ENCODE measurements around the gene SSR3. TPM values are rescaled to one million over a fixed set of nuclear protein-coding genes. Genes with fewer than 3 reads are reported as not detected.

The SSR3 gene
- total RNA-seq, 4 donors from 2014 or later: 27.5 to 72.9 (median 44.4) TPM

DNA sequence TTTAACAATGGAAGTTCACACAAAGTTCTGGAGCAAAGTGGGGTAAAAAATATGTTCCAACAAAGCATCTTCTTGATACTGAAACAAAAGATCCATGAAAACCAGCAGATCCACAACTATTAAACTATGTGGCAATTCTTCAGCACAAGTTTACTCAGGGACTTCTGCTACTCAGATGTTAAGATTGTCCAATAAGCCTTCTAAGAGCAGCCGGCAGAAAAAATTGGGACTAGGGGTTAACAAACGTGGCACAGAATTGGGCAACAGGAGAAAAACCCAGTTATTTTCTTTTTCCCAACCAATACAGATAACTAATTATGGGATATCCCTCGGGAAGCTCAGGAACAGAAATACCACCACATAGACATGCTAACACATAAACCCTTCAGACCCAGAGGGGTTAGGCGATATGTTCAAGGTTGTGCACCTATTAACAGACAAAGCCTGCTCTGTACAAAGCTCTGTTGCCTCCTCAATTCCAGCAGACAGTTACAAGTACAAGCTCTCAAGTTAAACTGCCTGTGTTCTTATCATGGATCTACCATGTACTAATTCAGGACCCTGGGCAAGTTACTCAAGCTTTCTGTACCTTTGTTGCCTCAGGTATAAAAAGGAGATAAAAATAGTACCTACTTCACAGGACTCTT, 6.8 kb downstream of the SSR3 start:
- 74 to 77% methylated on average over 4 of the region's 4 CpGs for WGBS, 2 donors
- TF ChIP-seq POLR2A (IDR thresholded peaks at IDR 0.05): no peak
- TF ChIP-seq, protein P1, sequence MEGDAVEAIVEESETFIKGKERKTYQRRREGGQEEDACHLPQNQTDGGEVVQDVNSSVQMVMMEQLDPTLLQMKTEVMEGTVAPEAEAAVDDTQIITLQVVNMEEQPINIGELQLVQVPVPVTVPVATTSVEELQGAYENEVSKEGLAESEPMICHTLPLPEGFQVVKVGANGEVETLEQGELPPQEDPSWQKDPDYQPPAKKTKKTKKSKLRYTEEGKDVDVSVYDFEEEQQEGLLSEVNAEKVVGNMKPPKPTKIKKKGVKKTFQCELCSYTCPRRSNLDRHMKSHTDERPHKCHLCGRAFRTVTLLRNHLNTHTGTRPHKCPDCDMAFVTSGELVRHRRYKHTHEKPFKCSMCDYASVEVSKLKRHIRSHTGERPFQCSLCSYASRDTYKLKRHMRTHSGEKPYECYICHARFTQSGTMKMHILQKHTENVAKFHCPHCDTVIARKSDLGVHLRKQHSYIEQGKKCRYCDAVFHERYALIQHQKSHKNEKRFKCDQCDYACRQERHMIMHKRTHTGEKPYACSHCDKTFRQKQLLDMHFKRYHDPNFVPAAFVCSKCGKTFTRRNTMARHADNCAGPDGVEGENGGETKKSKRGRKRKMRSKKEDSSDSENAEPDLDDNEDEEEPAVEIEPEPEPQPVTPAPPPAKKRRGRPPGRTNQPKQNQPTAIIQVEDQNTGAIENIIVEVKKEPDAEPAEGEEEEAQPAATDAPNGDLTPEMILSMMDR (IDR thresholded peaks at IDR 0.05): no peak
- no peak overlapping the region for H3K4me3 ChIP-seq (ENCODE audit: low read depth, poor library complexity, severe bottlenecking)
- DNase-seq (ENCODE audit: low spot score in 2 of 2): no peak
- intact Hi-C loops (cut with DNase I; ENCODE audit: low total_unique reads): no loop called here

DNA sequence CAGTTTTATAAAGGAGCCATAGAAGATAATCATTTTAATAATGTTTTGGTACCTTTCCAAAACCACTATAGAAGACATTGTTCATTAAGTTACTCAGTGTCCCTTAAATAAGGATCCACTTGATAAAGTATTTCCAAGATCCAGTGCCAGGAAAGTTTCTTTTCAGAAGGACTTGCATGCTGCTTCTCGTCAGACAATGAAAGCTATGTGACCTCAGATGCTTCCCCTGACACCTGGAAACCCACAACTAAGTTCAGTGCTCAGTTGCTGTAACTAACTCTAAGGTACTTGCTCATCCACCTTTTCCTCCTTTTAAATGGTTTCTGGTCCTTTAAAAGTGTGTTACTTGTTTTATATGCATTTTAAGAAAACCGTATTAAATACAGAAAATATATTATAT, 7.3 kb downstream of the SSR3 start:
- TF ChIP-seq, protein P1 (IDR thresholded peaks at IDR 0.05): no peak
- TF ChIP-seq POLR2A (IDR thresholded peaks at IDR 0.05): no peak
- H3K4me3 ChIP-seq (ENCODE audit: low read depth, poor library complexity, severe bottlenecking): no peak overlapping the region
- intact Hi-C loops (cut with DNase I; ENCODE audit: low total_unique reads): no loop called here
- DNase-seq (ENCODE audit: low spot score in 2 of 2): no peak
- 44 to 55% methylated on average over 2 of the region's 2 CpGs for WGBS, 2 donors

DNA sequence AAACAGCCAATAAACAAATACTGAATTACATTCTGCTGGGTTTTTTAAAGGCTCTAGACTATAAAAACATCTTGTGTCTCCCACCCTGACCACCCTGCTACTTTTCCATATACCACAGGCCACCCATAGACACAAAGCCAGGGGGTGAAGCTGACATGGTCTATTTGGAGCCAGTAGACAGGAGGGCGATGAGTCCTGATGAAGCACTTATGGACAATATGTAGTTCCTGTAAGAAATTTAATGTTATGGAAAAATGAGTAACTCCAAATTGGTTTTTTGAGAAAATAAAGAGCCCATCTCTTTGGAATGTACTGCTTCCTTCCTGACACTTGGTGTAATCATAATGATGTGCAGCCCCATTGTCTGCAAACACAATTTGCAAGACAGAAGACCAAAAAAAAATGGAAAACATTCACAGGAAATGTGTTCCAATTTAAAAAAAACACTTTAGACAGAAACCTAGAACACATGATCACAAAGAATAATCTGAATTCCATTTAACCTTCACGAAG, 11.8 kb downstream of the SSR3 start:
- WGBS, 2 donors: 75 to 79% methylated on average over 2 of the region's 2 CpGs
- H3K4me3 ChIP-seq (ENCODE audit: low read depth, poor library complexity, severe bottlenecking): no peak overlapping the region
- no peak for DNase-seq (ENCODE audit: low spot score in 2 of 2)
- TF ChIP-seq, protein P1 (IDR thresholded peaks at IDR 0.05): no peak
- TF ChIP-seq POLR2A (IDR thresholded peaks at IDR 0.05): no peak
- intact Hi-C loops (cut with DNase I; ENCODE audit: low total_unique reads): loop anchor here (5.0 kb wide), 1 partner anchor 594 kb away; no protein-coding TSS in a partner anchor

DNA sequence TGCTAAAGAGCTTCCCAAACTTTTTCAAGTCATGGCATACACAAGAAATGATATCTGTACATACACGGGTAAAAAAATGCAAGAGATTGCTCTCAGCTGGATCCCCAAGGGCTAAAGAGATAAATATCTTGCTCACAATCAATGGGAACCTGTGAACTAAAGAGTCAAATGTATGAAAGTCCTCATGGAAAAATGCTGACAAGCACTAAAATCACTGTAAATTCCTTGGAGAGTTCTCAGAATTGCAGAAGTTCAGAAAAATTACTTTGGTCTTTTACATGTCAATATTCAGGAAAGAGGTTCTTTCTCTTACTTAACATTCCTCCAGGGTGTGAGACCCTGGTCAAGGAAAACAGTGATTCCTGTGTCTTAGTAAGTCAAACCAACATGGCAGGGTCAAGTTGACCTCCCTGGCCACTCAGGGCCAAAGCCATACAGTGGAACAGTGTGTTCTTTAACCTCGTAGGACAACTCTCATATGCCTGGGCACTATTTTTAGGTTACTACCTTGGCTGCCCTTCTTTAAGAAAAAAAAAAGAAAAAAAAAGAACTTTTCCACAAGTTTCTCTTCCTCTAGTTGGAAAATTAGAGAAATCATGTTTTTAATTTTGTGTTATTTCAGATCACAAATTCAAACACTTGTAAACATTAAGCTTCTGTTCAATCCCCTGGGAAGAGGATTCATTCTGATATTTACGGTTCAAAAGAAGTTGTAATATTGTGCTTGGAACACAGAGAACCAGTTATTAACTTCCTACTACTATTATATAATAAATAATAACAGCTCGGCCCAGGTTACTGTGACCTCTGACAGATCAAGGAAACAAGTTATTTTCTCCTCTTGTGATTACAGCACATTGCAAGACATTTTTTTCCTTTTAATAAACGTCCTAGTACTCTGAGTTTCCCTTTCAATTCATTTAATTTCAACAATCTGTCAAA, 12.5 kb downstream of the SSR3 start:
- TF ChIP-seq, protein P1 (IDR thresholded peaks at IDR 0.05): no peak
- no peak for DNase-seq (ENCODE audit: low spot score in 2 of 2)
- intact Hi-C loops (cut with DNase I; ENCODE audit: low total_unique reads): loop anchor here (5.0 kb wide), 1 partner anchor 595 kb away; no protein-coding TSS in a partner anchor
- WGBS, 2 donors: 43% methylated on average over 5 of the region's 5 CpGs
- H3K4me3 ChIP-seq (ENCODE audit: low read depth, poor library complexity, severe bottlenecking): no peak overlapping the region

DNA sequence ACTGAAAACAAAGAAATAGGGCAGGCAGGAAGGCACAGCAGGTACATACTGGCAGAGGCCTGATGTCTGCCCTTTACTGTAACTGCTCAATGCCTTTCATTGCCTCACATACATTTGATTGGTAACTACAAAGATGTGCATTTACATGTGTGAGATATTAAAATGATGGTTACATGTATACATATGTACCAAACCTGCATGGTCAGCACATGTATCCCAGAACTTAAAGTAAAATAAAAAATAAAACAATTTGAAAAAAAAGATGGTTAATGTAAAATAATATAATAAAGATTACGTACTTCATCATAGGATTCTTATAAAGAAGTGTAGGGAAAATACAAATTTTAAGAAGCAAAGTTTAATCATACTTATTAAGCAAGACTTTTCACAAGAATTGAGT, 15.1 kb downstream of the SSR3 start:
- WGBS, 2 donors: 96 to 97% methylated on average over 1 of the region's 1 CpG
- no peak for TF ChIP-seq POLR2A (IDR thresholded peaks at IDR 0.05)
- TF ChIP-seq, protein P1 (IDR thresholded peaks at IDR 0.05): no peak
- intact Hi-C loops (cut with DNase I; ENCODE audit: low total_unique reads): loop anchor here (5.0 kb wide), 1 partner anchor 597 kb away; no protein-coding TSS in a partner anchor
- no peak for DNase-seq (ENCODE audit: low spot score in 2 of 2)
- H3K4me3 ChIP-seq (ENCODE audit: low read depth, poor library complexity, severe bottlenecking): no peak overlapping the region

Measured in lower leg skin (tissue), 4 donors.